Measurements from ENCODE around the gene CLDN10. TPM values are rescaled to one million over a fixed set of nuclear protein-coding genes. Genes with fewer than 3 reads are reported as not detected.
"Not testable (repeated sequence)": the region's sequence is repeated elsewhere in the genome, so short reads cannot be mapped to it uniquely, and the experiment has no call there.

Gene CLDN10
- total and polyA plus RNA-seq, 4 experiments from 2014 or later, result not detected

DNA sequence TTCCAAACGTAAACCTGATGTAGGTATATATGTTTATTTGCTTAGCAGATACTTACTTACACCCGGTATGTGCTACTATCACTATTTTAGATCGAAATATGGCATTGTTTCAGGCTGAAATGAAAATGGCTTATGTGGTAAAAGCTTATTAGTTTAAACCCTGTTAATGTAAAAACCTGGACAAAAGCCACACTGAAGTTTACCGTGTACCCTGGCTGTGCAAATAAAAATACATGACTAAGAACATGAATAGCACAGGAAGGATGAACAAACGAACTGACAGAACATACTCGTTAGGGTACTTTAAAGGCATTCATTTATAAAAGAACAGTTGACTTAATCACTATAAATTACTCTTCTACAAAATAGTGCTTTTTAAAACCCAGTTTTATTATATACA, 6.6 kb downstream of the CLDN10 start:
- no peaks in the 10 kb centered on the region for H3K36me3 Mint-ChIP-seq
- H3K4me1 Mint-ChIP-seq, result peaks cover 0 to 6% (median 3%) of the 10 kb centered on the region in 4 donors
- no peaks in the 10 kb centered on the region for H3K9me3 ChIP-seq (ENCODE audit: control insufficient read depth in 1 of 2, low read length in 2 of 2)
- no peaks in the 10 kb centered on the region for H3K36me3 ChIP-seq (ENCODE audit: insufficient read depth, low read length)
- H3K9me3 Mint-ChIP-seq, result peaks cover 0 to 4% (median 0%) of the 10 kb centered on the region in 8 donors
- no peaks in the 10 kb centered on the region for H3K4me1 ChIP-seq (ENCODE audit: insufficient read depth, low read length)
- ChIA-PET CTCF (ENCODE audit: partially characterized antibody) (no interaction called here), POLR2A (ENCODE audit: partially characterized antibody) (no interaction called here)
- no peak overlapping the region for H3K4me3 ChIP-seq (ENCODE audit: low read length in 2 of 2)
- peaks cover 12% of the 10 kb centered on the region for H3K27me3 ChIP-seq (ENCODE audit: insufficient read depth, low read length)
- H3K27ac Mint-ChIP-seq, result no peak overlapping the region
- intact Hi-C loops (cut with micrococcal nuclease), result no loop called here
- H3K4me3 Mint-ChIP-seq, result no peak overlapping the region
- no peak overlapping the region for H3K27ac ChIP-seq (ENCODE audit: low read depth, low read length)
- peaks cover 30 to 33% of the 10 kb centered on the region in 2 donors for H3K27me3 Mint-ChIP-seq
- no peak for DNase-seq

DNA sequence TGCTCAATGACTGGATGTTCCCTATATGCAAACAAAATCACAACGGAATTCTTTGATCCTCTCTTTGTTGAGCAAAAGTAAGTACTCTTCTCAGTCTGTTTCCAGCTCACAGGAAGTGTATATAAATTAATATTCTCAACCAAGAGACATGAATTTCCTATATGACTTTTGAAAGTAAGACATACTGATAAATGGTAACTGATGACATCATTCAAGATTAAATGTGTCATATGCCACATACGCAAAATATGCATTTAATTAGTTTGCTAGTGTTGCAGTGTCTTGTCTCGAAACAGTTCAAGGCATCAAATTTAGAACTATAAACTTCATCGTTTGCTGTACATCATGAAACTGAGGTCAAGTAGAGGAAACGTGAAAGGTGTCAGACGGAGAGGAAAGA, 7.9 kb downstream of the CLDN10 start:
- Histone ChIP-seq H3K27me3 (ENCODE audit: insufficient read depth, low read length) (no peaks in the 10 kb centered on the region), H3K4me1 (ENCODE audit: insufficient read depth, low read length) (no peaks in the 10 kb centered on the region), H3K27ac (ENCODE audit: low read depth, low read length) (no peak overlapping the region), H3K36me3 (ENCODE audit: insufficient read depth, low read length) (no peaks in the 10 kb centered on the region), H3K4me3 (ENCODE audit: low read length in 2 of 2) (no peak overlapping the region), H3K9me3 (ENCODE audit: control insufficient read depth in 1 of 2, low read length in 2 of 2) (no peaks in the 10 kb centered on the region)
- no peak for DNase-seq
- Mint-ChIP-seq H3K27ac (no peak overlapping the region), H3K4me3 (no peak overlapping the region), H3K9me3 (peaks cover 0 to 2% (median 0%) of the 10 kb centered on the region in 8 donors), H3K4me1 (peaks cover 0 to 2% (median 0%) of the 10 kb centered on the region in 4 donors), H3K27me3 (peaks cover 22 to 23% of the 10 kb centered on the region in 2 donors), H3K36me3 (no peaks in the 10 kb centered on the region)
- intact Hi-C loops (cut with micrococcal nuclease), result no loop called here
- ChIA-PET CTCF (ENCODE audit: partially characterized antibody) (no interaction called here), POLR2A (ENCODE audit: partially characterized antibody) (no interaction called here)

GRCh38 chr13:95564091-95564490, 11.6 kb downstream of the CLDN10 start:
- intact Hi-C loops (cut with micrococcal nuclease), result no loop called here
- Mint-ChIP-seq H3K36me3 (no peaks in the 10 kb centered on the region), H3K27ac (no peak overlapping the region), H3K4me3 (no peak overlapping the region), H3K4me1 (peaks cover 0 to 2% (median 0%) of the 10 kb centered on the region in 4 donors), H3K9me3 (peaks cover 0 to 5% (median 3%) of the 10 kb centered on the region in 8 donors), H3K27me3 (peaks cover 7 to 13% of the 10 kb centered on the region in 2 donors)
- H3K27ac ChIP-seq (ENCODE audit: low read depth, low read length), result no peak overlapping the region
- H3K36me3 ChIP-seq (ENCODE audit: insufficient read depth, low read length), result no peaks in the 10 kb centered on the region
- ChIA-PET POLR2A (ENCODE audit: partially characterized antibody) (no interaction called here), CTCF (ENCODE audit: partially characterized antibody) (interaction anchor here (1.4 kb wide), 1 partner anchor 270 kb away, joined by 3 read pairs; no protein-coding TSS in a partner anchor)
- H3K4me3 ChIP-seq (ENCODE audit: low read length in 2 of 2), result no peak overlapping the region
- no peaks in the 10 kb centered on the region for H3K4me1 ChIP-seq (ENCODE audit: insufficient read depth, low read length)
- H3K9me3 ChIP-seq (ENCODE audit: control insufficient read depth in 1 of 2, low read length in 2 of 2), result no peaks in the 10 kb centered on the region
- DNase-seq, result no peak
- no peaks in the 10 kb centered on the region for H3K27me3 ChIP-seq (ENCODE audit: insufficient read depth, low read length)

- no peak overlapping the region for H3K4me3 Mint-ChIP-seq
- no peak overlapping the region for H3K27ac Mint-ChIP-seq
- peaks cover 8 to 14% of the 10 kb centered on the region in 2 donors for H3K27me3 Mint-ChIP-seq
- intact Hi-C loops (cut with micrococcal nuclease), result no loop called here
- H3K4me1 Mint-ChIP-seq, result peaks cover 0 to 2% (median 0%) of the 10 kb centered on the region in 4 donors
- no peak overlapping the region for H3K4me3 ChIP-seq (ENCODE audit: low read length in 2 of 2)
- H3K27ac ChIP-seq (ENCODE audit: low read depth, low read length), result no peak overlapping the region
- H3K36me3 Mint-ChIP-seq, result no peaks in the 10 kb centered on the region
- H3K27me3 ChIP-seq (ENCODE audit: insufficient read depth, low read length), result no peaks in the 10 kb centered on the region
- peaks cover 0 to 5% (median 3%) of the 10 kb centered on the region in 8 donors for H3K9me3 Mint-ChIP-seq
- CTCF ChIA-PET (ENCODE audit: partially characterized antibody), result interaction anchor here (1.4 kb wide), 1 partner anchor 269 kb away, joined by 3 read pairs; no protein-coding TSS in a partner anchor
- DNase-seq, result no peak
- H3K36me3 ChIP-seq (ENCODE audit: insufficient read depth, low read length), result no peaks in the 10 kb centered on the region
- POLR2A ChIA-PET (ENCODE audit: partially characterized antibody), result no interaction called here
- H3K9me3 ChIP-seq (ENCODE audit: control insufficient read depth in 1 of 2, low read length in 2 of 2), result no peaks in the 10 kb centered on the region
- H3K4me1 ChIP-seq (ENCODE audit: insufficient read depth, low read length), result no peaks in the 10 kb centered on the region
Observed at GRCh38 chr13:95564733-95565291, 12.3 kb downstream of the CLDN10 start.

DNA sequence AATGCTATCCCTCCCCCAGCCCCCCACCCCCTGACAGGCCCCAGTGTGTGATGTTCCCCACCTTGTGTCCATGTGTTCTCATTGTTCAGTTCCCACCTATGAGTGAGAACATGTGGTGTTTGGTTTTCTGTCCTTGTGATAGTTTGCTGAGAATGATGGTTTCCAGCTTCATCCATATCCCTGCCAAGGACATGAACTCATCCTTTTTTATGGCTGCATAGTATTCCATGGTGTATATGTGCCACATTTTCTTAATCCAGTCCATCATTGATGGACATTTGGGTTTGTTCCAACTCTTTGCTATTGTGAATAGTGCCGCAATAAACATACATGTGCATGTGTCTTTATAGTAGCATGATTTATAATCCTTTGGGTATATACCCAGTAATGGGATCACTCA, 13.2 kb downstream of the CLDN10 start:
- H3K27ac Mint-ChIP-seq; H3K9me3 ChIP-seq (ENCODE audit: control insufficient read depth in 1 of 2, low read length in 2 of 2); H3K27me3 ChIP-seq (ENCODE audit: insufficient read depth, low read length); H3K4me1 Mint-ChIP-seq; H3K27ac ChIP-seq (ENCODE audit: low read depth, low read length); CTCF ChIA-PET (ENCODE audit: partially characterized antibody); H3K36me3 Mint-ChIP-seq; H3K9me3 Mint-ChIP-seq; intact Hi-C loops (cut with micrococcal nuclease); H3K4me3 Mint-ChIP-seq; DNase-seq; H3K4me1 ChIP-seq (ENCODE audit: insufficient read depth, low read length); POLR2A ChIA-PET (ENCODE audit: partially characterized antibody); H3K4me3 ChIP-seq (ENCODE audit: low read length in 2 of 2); H3K36me3 ChIP-seq (ENCODE audit: insufficient read depth, low read length): not testable (repeated sequence)
- peaks cover 8 to 11% of the 10 kb centered on the region in 2 donors for H3K27me3 Mint-ChIP-seq

GRCh38 chr13:95568131-95568530, 15.6 kb downstream of the CLDN10 start:
- H3K4me3 Mint-ChIP-seq, result no peak overlapping the region
- H3K9me3 ChIP-seq (ENCODE audit: control insufficient read depth in 1 of 2, low read length in 2 of 2), result no peaks in the 10 kb centered on the region
- H3K4me1 ChIP-seq (ENCODE audit: insufficient read depth, low read length), result no peaks in the 10 kb centered on the region
- intact Hi-C loops (cut with micrococcal nuclease), result no loop called here
- H3K36me3 Mint-ChIP-seq, result no peaks in the 10 kb centered on the region
- no peaks in the 10 kb centered on the region for H3K27me3 ChIP-seq (ENCODE audit: insufficient read depth, low read length)
- H3K9me3 Mint-ChIP-seq, result peaks cover 0 to 5% (median 3%) of the 10 kb centered on the region in 8 donors
- ChIA-PET POLR2A (ENCODE audit: partially characterized antibody) (no interaction called here), CTCF (ENCODE audit: partially characterized antibody) (no interaction called here)
- H3K27ac Mint-ChIP-seq, result no peak overlapping the region
- no peaks in the 10 kb centered on the region for H3K36me3 ChIP-seq (ENCODE audit: insufficient read depth, low read length)
- no peaks in the 10 kb centered on the region for H3K4me1 Mint-ChIP-seq
- no peak for DNase-seq
- peaks cover 10 to 14% of the 10 kb centered on the region in 2 donors for H3K27me3 Mint-ChIP-seq
- H3K4me3 ChIP-seq (ENCODE audit: low read length in 2 of 2), result no peak overlapping the region
- H3K27ac ChIP-seq (ENCODE audit: low read depth, low read length), result no peak overlapping the region

- peaks cover 0 to 5% (median 3%) of the 10 kb centered on the region in 8 donors for H3K9me3 Mint-ChIP-seq
- H3K27ac Mint-ChIP-seq, result no peak overlapping the region
- H3K36me3 Mint-ChIP-seq, result no peaks in the 10 kb centered on the region
- H3K4me3 ChIP-seq (ENCODE audit: low read length in 2 of 2), result no peak overlapping the region
- intact Hi-C loops (cut with micrococcal nuclease), result no loop called here
- ChIA-PET CTCF (ENCODE audit: partially characterized antibody) (no interaction called here), POLR2A (ENCODE audit: partially characterized antibody) (no interaction called here)
- no peak for DNase-seq
- H3K36me3 ChIP-seq (ENCODE audit: insufficient read depth, low read length), result no peaks in the 10 kb centered on the region
- H3K27me3 ChIP-seq (ENCODE audit: insufficient read depth, low read length), result no peaks in the 10 kb centered on the region
- no peak overlapping the region for H3K4me3 Mint-ChIP-seq
- H3K27ac ChIP-seq (ENCODE audit: low read depth, low read length), result no peak overlapping the region
- H3K27me3 Mint-ChIP-seq, result peaks cover 14 to 18% of the 10 kb centered on the region in 2 donors
- H3K4me1 Mint-ChIP-seq, result no peaks in the 10 kb centered on the region
- H3K4me1 ChIP-seq (ENCODE audit: insufficient read depth, low read length), result no peaks in the 10 kb centered on the region
- no peaks in the 10 kb centered on the region for H3K9me3 ChIP-seq (ENCODE audit: control insufficient read depth in 1 of 2, low read length in 2 of 2)
Observed at GRCh38 chr13:95570016-95570415, 17.5 kb downstream of the CLDN10 start.
